Pons (tissue), 1 donor: ENCODE results near the gene NR1H3.
A peak's percentile ranks its signal among the peaks of the same experiment; 100 is the strongest.
"Not testable (repeated sequence)": the region's sequence is repeated elsewhere in the genome, so short reads cannot be mapped to it uniquely, and the experiment has no call there.

Experiments
- DNase-seq: peaks from one replicate; pipeline ENCODE4 v3.0.0-alpha.2; 2016; ENCODE audit warnings: low spot score

Gene NR1H3

GRCh38 chr11:47257517-47258316, at the start of gene NR1H3:
NR1H3 (plus strand) TSS chr11:47257996; CDS start chr11:47259217, 1,221 bp downstream.
- no peak for DNase-seq

DNA sequence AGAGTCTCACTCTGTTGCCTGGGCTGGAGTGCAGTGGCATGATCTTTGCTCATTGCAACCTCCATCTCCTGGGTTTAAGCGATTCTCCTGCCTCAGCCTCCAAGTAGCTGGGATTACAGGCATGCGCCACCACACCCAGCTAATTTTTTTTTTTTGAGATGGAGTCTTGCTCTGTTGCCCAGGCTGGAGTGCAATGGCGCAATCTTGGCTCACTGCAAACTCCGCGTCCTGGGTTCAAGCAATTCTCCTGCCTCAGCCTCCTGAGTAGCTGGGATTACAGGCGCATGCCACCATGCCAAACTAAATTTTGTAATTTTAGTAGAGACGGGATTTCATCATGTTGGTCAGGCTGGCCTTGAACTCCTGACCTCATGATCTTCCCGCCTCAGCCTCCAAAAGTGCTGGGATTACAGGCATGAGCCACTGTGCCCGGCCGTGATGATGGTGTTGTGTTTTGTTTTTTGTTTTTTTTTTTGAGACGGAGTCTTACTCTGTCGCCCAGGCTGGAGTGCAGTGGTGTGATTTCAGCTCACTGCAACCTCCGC, 49.7 kb upstream of the NR1H3 start:
- DNase-seq, result not testable (repeated sequence)

DNA sequence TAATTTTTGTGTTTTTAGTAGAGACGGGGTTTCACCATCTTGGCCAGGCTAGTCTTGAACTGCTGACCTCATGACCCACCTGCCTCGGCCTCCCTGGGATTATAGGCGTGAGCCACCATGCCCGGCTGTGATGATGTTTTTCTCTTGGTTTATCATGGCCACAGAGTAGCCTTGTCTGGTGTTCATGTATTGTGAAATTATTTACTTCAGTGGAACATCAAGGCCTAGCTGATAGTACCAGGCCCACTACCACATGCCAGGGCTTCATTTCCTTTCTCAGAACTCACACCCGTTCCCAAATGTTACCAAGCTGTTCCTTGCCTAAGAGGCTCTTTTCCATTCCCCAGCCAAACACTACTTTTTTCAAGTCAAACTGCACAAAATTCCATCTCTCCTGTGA, 49.2 kb upstream of the NR1H3 start:
- no peak for DNase-seq

DNA sequence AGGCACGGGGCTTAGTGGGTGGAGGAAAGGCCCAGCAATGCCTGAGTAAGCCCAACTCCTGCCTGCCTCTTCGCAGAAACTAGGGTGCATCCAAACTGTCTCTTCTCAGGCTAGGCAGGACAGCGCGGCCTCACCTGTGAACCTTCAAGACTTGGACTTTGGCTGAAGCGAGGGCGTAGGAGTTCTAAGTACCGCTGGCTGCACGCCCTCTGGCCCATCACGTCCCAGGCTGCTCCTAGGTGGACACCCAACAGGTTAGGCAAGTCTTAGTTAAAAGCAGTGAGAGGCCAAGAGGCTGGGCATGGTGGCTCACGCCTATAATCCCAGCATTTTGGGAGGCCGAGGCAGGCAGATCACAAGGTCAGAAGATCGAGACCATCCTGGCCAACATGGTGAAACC, 44.9 kb upstream of the NR1H3 start:
- DNase-seq, result no peak

GRCh38 chr11:47213950-47214565, 43.7 kb upstream of the NR1H3 start:
- DNase-seq, result peak; percentile 98

DNA sequence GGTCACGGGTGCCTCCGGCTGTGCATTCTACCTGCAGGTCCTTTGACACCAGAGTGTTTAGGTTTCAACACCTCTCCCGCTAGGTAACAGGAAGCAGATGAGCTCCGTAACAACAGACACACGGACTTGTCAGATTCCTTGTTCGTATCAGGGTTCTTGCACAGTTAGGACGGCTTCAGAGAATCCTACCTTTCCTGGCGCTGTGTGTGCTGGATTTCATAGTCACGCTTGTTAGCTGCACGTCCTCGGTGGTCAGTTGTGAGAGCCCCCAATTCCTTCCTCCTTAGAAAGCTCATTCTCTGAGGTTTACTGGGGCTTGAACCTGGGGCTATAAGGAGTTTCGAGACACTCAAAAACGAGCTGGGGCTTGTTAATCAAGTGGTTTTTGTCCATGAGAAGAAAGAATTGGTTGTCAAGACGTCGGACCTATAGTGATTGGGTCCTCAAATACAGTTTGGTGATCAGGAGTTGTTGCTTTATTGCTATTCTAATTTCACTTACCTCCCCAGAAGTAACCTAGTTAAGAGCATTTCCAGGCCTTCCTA, 42.4 kb upstream of the NR1H3 start:
- DNase-seq, result peak; percentile 9

GRCh38 chr11:47216121-47216798, 41.5 kb upstream of the NR1H3 start:
- peak; percentile 11 for DNase-seq

- no peak for DNase-seq
These were observed 37.4 kb upstream of the NR1H3 start for GRCh38 chr11:47220401-47220821.

DNA sequence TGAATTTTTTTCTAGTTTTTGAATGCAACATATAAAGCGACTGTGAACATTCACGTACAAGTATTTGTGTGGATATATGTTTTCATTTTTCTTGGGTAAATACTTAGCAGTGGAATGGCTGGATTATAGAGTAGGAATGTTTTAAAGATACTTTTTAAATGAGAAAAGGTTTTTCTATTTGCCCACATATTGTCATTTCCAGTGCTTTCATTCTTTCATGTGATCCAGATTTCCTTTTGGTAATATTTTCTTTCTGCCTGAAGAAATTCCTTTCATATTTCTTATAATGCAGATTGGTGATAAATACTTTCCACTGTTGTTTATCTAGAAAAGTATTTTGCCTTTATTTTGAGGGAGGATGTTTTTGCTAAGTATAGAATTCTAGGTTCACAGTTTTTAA, 35.1 kb upstream of the NR1H3 start:
- DNase-seq, result no peak

- DNase-seq, result no peak
These were observed 32.0 kb upstream of the NR1H3 start for GRCh38 chr11:47225552-47226400.

DNA sequence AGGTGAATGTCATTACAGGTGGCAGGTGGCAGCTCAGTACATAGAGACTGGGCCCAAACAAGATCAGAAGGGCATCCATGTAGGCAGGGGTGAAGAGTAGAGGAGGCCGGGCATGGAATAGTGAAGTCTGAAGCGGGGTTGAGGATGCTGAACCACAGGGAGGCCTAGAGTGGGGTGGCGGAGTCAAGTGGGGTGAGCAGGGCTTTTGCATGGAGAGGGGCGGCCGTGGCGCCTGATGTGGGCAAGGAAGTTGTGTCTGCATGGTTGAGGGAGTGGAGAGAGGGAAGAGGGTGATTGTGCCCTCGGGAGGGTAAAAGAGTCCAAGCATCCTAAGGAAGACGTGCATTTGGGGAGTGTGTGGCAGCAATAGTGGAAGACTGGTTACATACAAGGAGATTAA, 28.6 kb upstream of the NR1H3 start:
- DNase-seq, result no peak

DNA sequence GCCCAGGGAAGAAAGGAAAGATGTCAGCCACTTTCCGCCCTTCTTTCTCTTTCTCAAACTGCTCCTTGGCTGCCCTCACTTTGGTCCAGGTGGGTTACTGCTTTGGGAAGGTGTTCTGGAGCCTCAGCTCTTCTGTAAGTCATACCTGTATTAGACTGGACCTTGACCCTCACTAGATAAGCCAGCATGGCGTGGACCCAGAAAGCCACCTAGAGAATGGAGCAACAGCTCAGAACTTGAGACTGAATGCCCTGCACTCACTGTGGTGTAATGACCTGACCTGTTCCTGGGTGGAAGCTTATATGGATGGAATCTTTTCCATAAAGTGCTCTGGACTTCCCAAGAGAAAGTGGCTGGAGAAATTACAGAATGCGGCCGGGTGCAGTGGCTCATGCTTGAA, 24.7 kb upstream of the NR1H3 start:
- DNase-seq, result no peak

DNA sequence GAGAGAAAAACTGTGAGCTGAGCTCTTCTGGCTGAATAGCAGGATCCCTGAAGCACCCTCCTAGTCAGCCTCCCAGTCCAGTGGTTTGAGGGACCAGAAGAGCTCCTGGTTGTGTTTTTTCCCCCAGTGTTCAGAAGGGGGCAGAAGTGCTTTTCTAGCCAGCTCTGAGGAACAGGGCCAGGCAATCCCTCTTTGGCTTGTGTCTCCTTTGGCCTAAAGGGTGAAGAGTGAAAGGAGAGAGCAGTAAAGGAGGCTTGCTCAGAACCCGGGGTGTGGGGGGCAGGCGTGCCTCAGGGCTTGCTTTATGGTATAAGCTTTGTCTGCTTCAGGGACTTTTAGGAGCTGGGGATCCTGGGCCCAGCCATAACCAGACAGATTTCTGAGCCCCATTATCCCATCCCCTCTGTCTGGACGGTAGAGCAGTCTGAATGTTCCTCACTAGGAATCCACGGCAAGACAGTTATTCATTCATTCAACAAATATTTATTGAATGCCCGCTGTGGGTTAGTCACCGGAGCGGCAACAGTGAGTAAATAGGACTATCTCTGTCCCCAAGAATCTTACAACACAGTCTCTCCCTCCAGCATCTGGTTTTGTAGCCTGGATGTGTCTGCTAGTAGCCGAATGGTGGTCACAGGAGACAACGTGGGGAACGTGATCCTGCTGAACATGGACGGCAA, 23.7 kb upstream of the NR1H3 start:
- DNase-seq, result peak; percentile 46

- DNase-seq, result no peak
These were observed 23.1 kb upstream of the NR1H3 start for GRCh38 chr11:47234669-47235100.

DNA sequence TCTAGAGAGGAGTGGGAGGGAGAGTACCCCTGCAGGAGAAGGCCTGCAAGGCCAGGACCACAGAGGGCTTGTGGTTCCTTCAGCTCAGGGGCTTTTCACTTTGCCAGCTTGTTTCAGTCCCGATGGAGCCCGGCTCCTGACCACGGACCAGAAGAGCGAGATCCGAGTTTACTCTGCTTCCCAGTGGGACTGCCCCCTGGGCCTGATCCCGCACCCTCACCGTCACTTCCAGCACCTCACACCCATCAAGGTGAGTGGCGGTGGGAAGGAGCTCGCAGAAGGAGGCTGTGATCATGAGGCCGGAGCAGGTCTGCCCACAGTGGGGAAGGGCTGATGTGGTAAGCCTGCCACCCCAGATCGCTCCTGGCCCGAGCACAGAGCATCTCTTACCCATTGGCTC, 22.6 kb upstream of the NR1H3 start:
- DNase-seq, result no peak

DNA sequence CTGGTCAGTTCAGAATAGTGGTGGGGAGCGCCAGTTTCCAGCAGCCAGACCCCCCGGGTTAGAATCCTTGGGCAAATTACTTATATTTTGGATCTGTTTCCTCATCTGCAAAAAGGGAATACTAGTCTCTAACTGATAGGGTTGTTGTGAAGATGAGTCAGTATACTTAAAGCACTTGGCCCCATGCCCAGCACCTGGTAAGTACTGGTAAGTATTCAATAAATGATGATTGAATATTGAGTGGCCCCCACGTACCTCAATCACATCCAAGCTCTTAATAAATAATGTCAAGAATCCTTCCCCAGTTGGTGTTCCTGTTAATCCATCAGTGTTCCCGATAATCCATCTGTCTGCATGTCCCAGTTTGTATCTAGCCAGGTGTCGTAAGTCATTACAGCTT, 21.3 kb upstream of the NR1H3 start:
- no peak for DNase-seq

DNA sequence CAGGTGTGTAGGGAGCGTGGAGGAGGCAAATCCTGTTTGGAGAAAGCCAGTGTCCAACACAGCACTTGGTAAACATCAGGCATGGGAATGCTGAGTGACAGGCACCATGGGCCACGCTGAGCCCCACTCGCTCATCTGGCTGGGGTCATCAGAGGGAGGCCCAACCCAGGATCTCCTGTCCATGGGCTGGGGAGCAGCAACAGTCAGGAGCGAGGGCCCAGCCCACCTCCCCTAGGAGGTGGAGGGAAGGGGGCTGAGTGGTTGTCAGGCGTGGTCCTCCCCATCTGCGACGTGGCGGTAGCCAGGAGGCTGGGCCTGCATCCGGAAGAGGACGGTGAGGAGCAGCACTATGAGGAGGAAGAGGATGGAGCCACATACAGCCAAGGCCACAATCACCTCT, 17.9 kb upstream of the NR1H3 start:
- no peak for DNase-seq

- DNase-seq, result no peak
These were observed 15.9 kb upstream of the NR1H3 start for GRCh38 chr11:47241841-47242301.

DNA sequence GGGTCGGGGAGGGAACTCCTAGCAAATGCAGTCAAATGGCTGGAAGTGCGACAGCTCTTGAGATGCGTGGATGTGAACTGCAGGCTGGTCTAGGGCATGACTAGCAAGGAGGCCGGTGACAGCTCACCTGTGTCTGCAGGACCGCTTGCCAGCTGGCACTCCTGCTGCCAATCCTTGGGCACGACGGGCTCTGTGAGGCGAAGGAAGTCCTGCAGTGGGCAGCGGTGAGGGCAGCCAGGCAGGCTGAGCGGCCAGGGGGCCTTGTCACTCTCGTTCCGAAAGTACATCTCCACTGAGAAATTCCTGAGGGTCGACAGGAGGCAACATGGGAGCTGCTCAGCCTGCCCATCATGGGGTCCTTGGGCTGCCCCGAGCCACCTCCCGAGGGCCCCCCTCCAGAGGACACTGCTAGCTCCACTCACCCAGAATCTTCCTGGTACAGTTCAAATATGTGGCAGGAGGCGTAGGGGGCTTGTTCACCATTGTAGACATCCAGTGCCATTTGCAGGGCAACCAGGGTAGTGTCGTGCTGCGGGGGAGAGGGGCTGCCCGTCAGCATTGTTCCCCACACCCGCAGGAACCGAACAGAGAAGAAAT, 15.1 kb upstream of the NR1H3 start:
- DNase-seq, result no peak

GRCh38 chr11:47243454-47243853, 14.3 kb upstream of the NR1H3 start:
- no peak for DNase-seq
